GM10266 (cell line): ENCODE results near the gene UPF2.
A peak's percentile ranks its signal among the peaks of the same experiment; 100 is the strongest.
"Not testable (repeated sequence)": the region's sequence is repeated elsewhere in the genome, so short reads cannot be mapped to it uniquely, and the experiment has no call there.

Source experiments
- DNase-seq: peaks from one replicate; pipeline ENCODE4 v3.0.0; 2012; ENCODE audit errors: extremely low spot score
- CTCF ChIP-seq: IDR thresholded peaks from 2 replicates; pipeline ENCODE4 v1.5.1; 2012; ENCODE audit warnings: mild to moderate bottlenecking, low read depth; ENCODE audit not compliant: control insufficient read depth, insufficient read depth; ENCODE audit errors: missing control alignments

UPF2 gene

DNA sequence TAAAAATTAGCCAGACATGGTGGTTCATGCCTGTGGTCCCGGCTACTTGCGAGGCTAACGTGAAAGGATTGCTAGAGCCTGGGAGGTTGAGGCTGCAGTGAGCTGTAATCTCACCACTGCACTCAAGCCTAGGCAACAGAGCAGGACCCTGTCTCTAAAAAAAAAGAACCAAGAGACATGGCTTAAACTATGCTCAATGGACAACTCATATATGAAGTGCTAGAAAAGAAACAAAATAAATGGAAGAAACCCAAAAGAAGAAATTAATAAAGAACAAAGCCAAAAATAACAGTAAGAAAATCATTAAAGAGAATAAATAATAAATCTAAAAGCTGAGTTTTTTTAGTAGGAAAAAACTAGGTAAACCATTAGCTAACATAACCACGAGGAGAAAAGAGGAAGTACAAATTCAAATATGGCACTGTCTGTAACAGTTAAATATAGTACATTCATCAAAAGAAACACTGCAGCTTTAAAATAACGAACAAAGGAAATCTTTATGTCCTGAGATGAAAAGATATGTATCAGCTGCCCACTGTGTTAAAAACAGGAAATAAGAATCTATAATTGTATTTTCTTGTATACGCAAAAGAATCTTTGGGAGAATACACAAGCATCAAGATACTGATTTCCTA lies 48.7 kb downstream of the UPF2 start:
- TF ChIP-seq CTCF, result no peak
- DNase-seq, result peak; percentile 50

DNA sequence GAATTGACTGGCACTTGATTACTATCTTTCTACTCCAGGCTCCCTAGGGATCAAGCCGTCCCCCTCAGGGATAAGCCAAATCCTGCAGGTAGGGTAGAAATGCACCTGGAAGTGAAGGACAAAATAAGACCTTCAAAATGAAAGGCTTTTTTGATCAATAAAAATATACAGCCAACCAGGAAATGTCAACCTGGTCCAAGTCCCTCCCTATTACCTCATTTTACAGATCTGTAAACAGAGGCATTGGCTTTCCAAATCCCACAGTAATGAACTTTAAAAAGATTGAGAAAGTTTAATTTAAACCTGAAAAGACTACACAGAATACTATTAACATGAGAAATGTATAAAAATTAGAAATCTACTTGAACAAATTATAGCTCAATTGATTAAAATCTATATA lies 53.7 kb downstream of the UPF2 start:
- TF ChIP-seq CTCF, result no peak
- DNase-seq, result no peak

DNA sequence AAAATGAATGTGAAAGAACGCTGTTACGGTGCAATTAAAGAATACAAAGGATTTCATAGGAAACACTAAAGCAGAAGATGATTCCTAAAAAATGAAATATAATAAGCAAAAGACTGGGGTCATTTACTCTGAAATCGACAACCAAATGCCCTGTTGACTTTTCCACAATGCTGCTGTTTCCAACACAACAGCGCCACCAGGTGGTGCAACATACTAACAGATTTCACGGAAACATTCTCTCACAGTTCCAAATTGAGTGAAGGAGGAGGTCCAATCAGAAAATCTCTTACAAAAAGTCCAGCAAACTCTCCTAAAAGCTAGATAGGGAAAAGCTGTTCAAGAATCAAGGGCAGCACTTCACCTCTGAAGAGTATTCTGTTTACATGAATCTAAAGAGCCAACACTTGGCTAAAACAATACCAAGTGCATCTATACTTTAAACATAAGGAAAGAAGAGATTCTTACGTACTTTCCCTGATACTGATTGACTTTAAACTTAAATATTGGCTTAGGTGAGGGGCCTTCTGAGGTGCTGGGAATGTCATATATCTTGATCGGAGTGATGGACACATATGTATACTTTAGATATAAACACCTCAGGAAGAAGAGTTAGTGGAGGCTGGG lies 55.9 kb downstream of the UPF2 start:
- peak; percentile 51 for DNase-seq
- peak; percentile 87 for TF ChIP-seq CTCF

DNA sequence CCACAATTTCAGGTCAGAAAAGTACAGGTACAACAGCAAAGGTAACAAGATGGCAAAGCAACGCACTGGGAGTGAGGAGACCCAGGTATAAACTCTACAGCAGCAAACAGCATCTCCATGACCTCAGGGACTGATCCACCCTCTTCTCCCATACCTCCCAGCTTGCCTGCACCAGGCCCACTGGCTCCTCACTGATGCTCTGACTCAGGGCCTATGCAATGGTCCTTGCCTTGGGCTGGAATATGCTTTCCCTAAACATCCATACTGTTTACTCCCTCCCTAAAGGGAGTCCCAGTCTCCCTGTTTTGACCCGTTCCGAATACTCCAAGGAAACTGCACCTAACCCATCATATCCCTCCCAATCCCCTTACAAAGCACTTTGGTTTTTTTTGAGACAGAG lies 60.4 kb downstream of the UPF2 start:
- no peak for TF ChIP-seq CTCF
- DNase-seq, result no peak

DNA sequence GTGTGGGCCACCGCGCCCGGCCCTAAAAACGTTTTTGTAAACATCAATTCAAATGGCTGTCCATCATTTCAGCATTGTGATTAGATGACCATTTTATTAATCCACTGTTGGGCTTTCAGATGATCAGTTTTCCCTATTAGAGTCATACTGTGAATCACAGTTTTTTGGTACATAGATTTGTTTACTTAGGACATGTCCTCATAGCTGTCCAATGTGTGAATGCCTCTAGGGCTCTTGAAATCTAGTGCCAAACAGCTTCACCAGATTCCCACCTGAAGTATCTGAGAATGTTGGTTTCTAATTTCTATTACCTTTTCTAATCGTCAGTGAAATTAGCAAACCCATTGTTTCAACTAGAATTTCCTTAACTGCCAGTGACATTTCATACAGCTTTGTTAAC lies 66.8 kb downstream of the UPF2 start:
- TF ChIP-seq CTCF, result no peak

DNA sequence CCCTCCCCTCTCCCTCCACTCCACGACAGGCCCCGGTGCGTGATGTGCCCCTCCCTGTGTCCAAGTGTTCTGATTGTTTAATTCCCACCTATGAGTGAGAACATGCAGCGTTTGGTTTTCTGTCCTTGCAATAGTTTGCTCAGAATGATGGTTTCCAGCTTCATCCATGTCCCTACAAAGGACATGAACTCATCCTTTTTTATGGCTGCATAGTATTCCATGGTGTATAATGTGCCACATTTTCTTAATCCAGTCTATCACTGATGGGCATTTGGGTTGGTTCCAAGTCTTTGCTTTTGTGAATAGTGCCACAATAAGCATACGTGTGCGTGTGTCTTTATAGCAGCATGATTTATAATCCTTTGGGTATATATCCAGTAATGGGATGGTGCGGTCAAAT lies 70.1 kb downstream of the UPF2 start:
- not testable (repeated sequence) for DNase-seq

More for the DNA sequence above, 66.8 kb downstream of the UPF2 start:
- DNase-seq, result no peak

- DNase-seq, result no peak
- TF ChIP-seq CTCF, result no peak
Measured at GRCh38 chr10:11962176-11962575, 80.4 kb downstream of the UPF2 start.
